GM12878 (cell line): Measurements from ENCODE around the gene OTOS. TPM values are rescaled to one million over a fixed set of nuclear protein-coding genes. Genes with fewer than 3 reads are reported as not detected.

Experiments used
- ATAC-seq: fragments of 200-7000 bp; cut with Tn5 transposase; 3 replicates; pipeline ENCODE4 v1.9.1; 2020; ENCODE audit warnings: mild to moderate bottlenecking, moderate library complexity
- BruUV-seq: library from RNA; stranded (reverse); fragments of 400-500 nt; replicated peaks from 2 replicates; lab custom pipeline; 2021; lab: Mats Ljungman, UMichigan
- CTCF ChIA-PET: fragments of 300-600 bp; sonication (Branson Sonifier 250); formaldehyde crosslinking; extraction: SDS; loops from one replicate; lab custom pipeline; 2021; ENCODE audit warnings: inconsistent platforms; lab: Yijun Ruan, JAX
- POLR2A ChIA-PET: fragments of 350-600 bp; formaldehyde crosslinking; extraction: SDS; loops from one replicate; lab custom pipeline; 2021; ENCODE audit warnings: inconsistent platforms; lab: Charles Lee
- RAD21 ChIA-PET: fragments of 300-600 bp; sonication (Branson Sonifier 250); formaldehyde crosslinking; loops from one replicate; lab custom pipeline; 2023; ENCODE audit warnings: antibody characterized with exemption; ENCODE audit not compliant: unreplicated experiment; lab: Charles Lee
- SMC1A ChIA-PET: fragments of 300-600 bp; sonication (Branson Sonifier 250); formaldehyde crosslinking; loops from one replicate; lab custom pipeline; 2023; ENCODE audit not compliant: unreplicated experiment, uncharacterized antibody; lab: Charles Lee
- DNase-seq: peaks from one replicate; pipeline ENCODE4 v3.0.0-alpha.2; 2011; ENCODE audit warnings: low read depth, low spot score
- FAIRE-seq: peaks from 3 replicates; lab custom pipeline; 2011; peaks lifted over from hg19 to GRCh38; lab: Jason Lieb, UNC
- H2AFZ ChIP-seq: 2 replicates; pipeline ENCODE4 v1.6.0; 2011; ENCODE audit warnings: low read depth, low read length, control low read depth; ENCODE audit not compliant: control insufficient read depth
- H3K27ac ChIP-seq: 2 replicates; pipeline ENCODE4 v1.5.1; 2011; ENCODE audit warnings: control low read depth; ENCODE audit not compliant: control insufficient read depth, insufficient read depth
- H3K27me3 ChIP-seq, 2 experiments: replicated peaks in 1 of 2; 2 replicates each; pipeline versions ENCODE4 v1.6.0 to v1.6.1; 2011; ENCODE audit warnings: low read length in 1 of 2; ENCODE audit not compliant: control insufficient read depth in 2 of 2, insufficient read depth in 2 of 2
- H3K36me3 ChIP-seq, 2 experiments: 2 replicates each; pipeline ENCODE4 v1.5.1; 2011; ENCODE audit warnings: low read length in 1 of 2; ENCODE audit not compliant: control insufficient read depth in 2 of 2, insufficient read depth in 2 of 2
- H3K4me1 ChIP-seq: 2 replicates; pipeline ENCODE4 v1.6.1; 2011; ENCODE audit warnings: mild to moderate bottlenecking, low read length, moderate library complexity, mixed read lengths; ENCODE audit not compliant: control insufficient read depth, insufficient read depth
- H3K4me2 ChIP-seq: 2 replicates; pipeline ENCODE4 v1.6.0; 2011; ENCODE audit warnings: control low read depth; ENCODE audit not compliant: control insufficient read depth, insufficient read depth
- H3K4me3 ChIP-seq: fragments of 200-600 bp; sonication (generic); 2 replicates; pipeline ENCODE4 v1.5.1; 2016
- H3K79me2 ChIP-seq: 2 replicates; pipeline ENCODE4 v1.6.0; 2011; ENCODE audit warnings: low read length; ENCODE audit not compliant: control insufficient read depth, insufficient read depth
- H3K9ac ChIP-seq: 2 replicates; pipeline ENCODE4 v1.8.0; 2011; ENCODE audit warnings: low read length, control low read depth, mixed read lengths; ENCODE audit not compliant: control insufficient read depth, insufficient read depth
- H3K9me3 ChIP-seq: replicated peaks from 3 replicates; pipeline ENCODE4 v1.5.1; 2011; ENCODE audit warnings: mild to moderate bottlenecking, low read length; ENCODE audit not compliant: control insufficient read depth, insufficient read depth
- H4K20me1 ChIP-seq: 2 replicates; pipeline ENCODE4 v1.6.0; 2011; ENCODE audit not compliant: control insufficient read depth, insufficient read depth
- BACH1 ChIP-seq: fragments of 450-650 bp; IDR thresholded peaks from 2 replicates; pipeline ENCODE4 v1.6.1; 2017; ENCODE audit warnings: mild to moderate bottlenecking, borderline replicate concordance
- CREM ChIP-seq: IDR thresholded peaks from 2 replicates; pipeline ENCODE4 v1.6.1; 2014; ENCODE audit warnings: antibody characterized with exemption, low read depth
- E2F4 ChIP-seq: IDR thresholded peaks from 2 replicates; pipeline ENCODE4 v1.6.1; 2012; ENCODE audit warnings: low read depth, low read length, improper control_type of control experiment
- FOXK2 ChIP-seq: fragments of 450-650 bp; IDR thresholded peaks from 2 replicates; pipeline ENCODE4 v1.6.1; 2017; ENCODE audit warnings: mild to moderate bottlenecking, moderate library complexity
- HCFC1 ChIP-seq: fragments of 150-350 bp; IDR thresholded peaks from 2 replicates; pipeline ENCODE4 v1.6.1; 2014; ENCODE audit warnings: low read length
- IRF4 ChIP-seq: IDR thresholded peaks from 2 replicates; pipeline ENCODE4 v1.6.1; 2011; ENCODE audit warnings: low read depth, low read length
- MTA2 ChIP-seq: fragments of 450-650 bp; IDR thresholded peaks from 2 replicates; pipeline ENCODE4 v1.6.1; 2016; ENCODE audit warnings: low read depth, mild to moderate bottlenecking, moderate library complexity
- PAX8 ChIP-seq: fragments of 450-650 bp; IDR thresholded peaks from 2 replicates; pipeline ENCODE4 v1.6.1; 2017; ENCODE audit warnings: mild to moderate bottlenecking, moderate library complexity
- ZBTB40 ChIP-seq: fragments of 450-650 bp; IDR thresholded peaks from 2 replicates; pipeline ENCODE4 v1.6.1; 2016; ENCODE audit warnings: mild to moderate bottlenecking, moderate library complexity, borderline replicate concordance
- WGBS: methylation state at CpG from one replicate; pipeline ENCODE4 v1.1.6; 2016; ENCODE audit warnings: low lambda C conversion rate; ENCODE audit not compliant: insufficient replicate concordance, insufficient coverage; ENCODE audit errors: missing lambda C conversion rate; 5-methylcytosine and 5-hydroxymethylcytosine counted together
- in situ Hi-C: fragments of 300-500 bp; cut with MboI; formaldehyde crosslinking; loops from 9 replicates; pipeline ENCODE4 v1.14.3; 2018; ENCODE audit warnings: mixed read lengths
- intact Hi-C: fragments of 100-400 bp; cut with micrococcal nuclease; formaldehyde crosslinking; loops from one replicate; pipeline ENCODE4 v1.14.2; 2022; ENCODE audit not compliant: unreplicated experiment
- polyA plus RNA-seq, 11 experiments: library from polyadenylated mRNA; depleted of rRNA in 4 of 11; unstranded in 6 of 11; stranded (reverse) in 5 of 11; fragments of >200 nt; fragmentation: Nextera tagmentation in 4 of 11; fragmentation: Illumina TruSeq in 1 of 11; extraction: Ambion mirVana in 4 of 11; extraction: Trizol in 1 of 11; gene quantifications; 1 replicate in 1 of 11; 2 replicates in 10 of 11; pipeline versions ENCODE4 v1.2.1 to v1.2.3, GENCODE V29; 2011 to 2016; ENCODE audit warnings: inconsistent platforms in 2 of 11, missing spikeins in 2 of 11, low read depth in 1 of 11
- total RNA-seq, 4 experiments: library from RNA; depleted of rRNA in 3 of 4; stranded (reverse); fragments of >200 nt in 3 of 4; fragmentation: Illumina TruSeq in 1 of 4; extraction: Trizol in 1 of 4; gene quantifications; 2 replicates each; pipeline versions ENCODE4 v1.2.1 to v1.2.3, GENCODE V29; 2013 to 2021

The OTOS gene
- total and polyA plus RNA-seq, 10 of the 15 experiments (the other 5 are each of a cell fraction or from before 2014, with no cell fraction given) = not detected

DNA sequence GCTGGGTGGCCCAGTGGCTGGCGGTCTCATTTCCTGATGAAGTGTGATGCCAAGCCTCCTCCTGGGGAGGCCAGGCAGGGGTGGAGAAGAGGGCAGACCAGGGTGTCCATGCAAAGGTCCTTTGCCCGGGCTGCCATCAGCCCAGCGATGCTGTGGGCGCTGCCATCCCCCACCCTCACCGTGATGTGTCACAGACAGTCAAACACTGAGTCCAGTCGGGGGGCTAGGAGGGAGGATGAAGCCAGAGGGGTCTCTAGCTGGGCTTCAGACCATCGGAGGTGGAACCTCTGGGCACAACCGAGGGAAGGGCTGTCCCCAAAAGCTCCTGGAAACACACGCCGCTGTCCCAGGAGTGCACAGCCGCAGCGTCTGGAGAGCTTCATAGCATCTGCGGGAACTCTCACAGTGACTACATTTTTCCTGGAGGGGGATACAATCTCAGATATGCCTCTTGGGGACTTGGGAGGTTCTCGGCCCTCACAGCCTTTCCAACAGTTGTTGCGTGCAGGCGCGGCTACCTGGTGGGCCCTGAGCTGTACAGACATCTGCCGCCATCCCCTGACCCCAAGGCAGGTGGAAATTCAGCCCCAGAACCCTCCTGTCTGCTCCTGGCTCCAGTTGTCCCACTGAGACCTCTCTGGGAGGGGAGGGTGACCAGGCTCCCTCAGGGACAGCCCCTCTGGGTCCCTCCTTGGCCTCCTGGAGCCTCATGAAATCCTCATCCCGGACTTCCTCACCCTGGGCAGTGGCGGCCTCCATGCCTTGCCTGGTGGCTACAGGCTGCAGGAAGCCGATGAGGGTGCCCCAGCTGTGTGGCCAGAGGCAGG lies 26.5 kb upstream of the OTOS start:
- H3K9ac ChIP-seq = no peak overlapping the region
- RAD21 ChIA-PET = no interaction called here
- no peaks in the 10 kb centered on the region for H3K4me1 ChIP-seq
- ATAC-seq (no peak), DNase-seq (no peak), FAIRE-seq (no peak)
- no peak overlapping the region for H3K27ac ChIP-seq
- no peak overlapping the region for H3K4me2 ChIP-seq
- TF ChIP-seq CREM = no peak
- no peak for TF ChIP-seq HCFC1
- no peak for TF ChIP-seq E2F4
- no peak for TF ChIP-seq MTA2
- TF ChIP-seq BACH1 = no peak
- no peak for TF ChIP-seq ZBTB40
- TF ChIP-seq PAX8 = no peak
- no peak for TF ChIP-seq IRF4
- TF ChIP-seq FOXK2 = no peak
- in situ Hi-C loops (no loop called here), intact Hi-C loops (no loop called here)
- H2AFZ ChIP-seq = no peak overlapping the region
- 53% methylated on average over 21 of the region's 21 CpGs for WGBS
- H3K9me3 ChIP-seq = no peaks in the 10 kb centered on the region; the same call in 2 of the 3 replicates
- POLR2A ChIA-PET = no interaction called here
- no peaks in the 10 kb centered on the region for H3K36me3 ChIP-seq
- no peaks in the 10 kb centered on the region; a peak in 1 of 4 replicates for H3K27me3 ChIP-seq
- no peak overlapping the region for H3K4me3 ChIP-seq
- SMC1A ChIA-PET = no interaction called here
- CTCF ChIA-PET = no interaction called here
- H3K79me2 ChIP-seq = no peaks in the 10 kb centered on the region
- BruUV-seq = no TSS peak
- no peaks in the 10 kb centered on the region for H4K20me1 ChIP-seq
